GM23338 (cell line): ENCODE measurements around the gene BCKDHA. TPM values are rescaled to one million over a fixed set of nuclear protein-coding genes. Genes with fewer than 3 reads are reported as not detected.

Experiments
- ATAC-seq: fragments of 200-7000 bp; cut with Tn5 transposase; 3 replicates; pipeline ENCODE4 v1.9.1; 2020
- DNase-seq: peaks from one replicate; pipeline ENCODE4 v3.0.0-alpha.2; 2015; ENCODE audit warnings: low spot score
- H2AFZ ChIP-seq: fragments of 200-600 bp; sonication (generic); 2 replicates; pipeline ENCODE4 v1.8.0; 2016; ENCODE audit warnings: antibody characterized with exemption, mild to moderate bottlenecking, moderate library complexity
- H3F3A ChIP-seq: fragments of 200-600 bp; sonication (generic); replicated peaks from 2 replicates; pipeline ENCODE4 v1.8.0; 2017; ENCODE audit warnings: antibody characterized with exemption, mixed run types, low read depth
- H3K27ac ChIP-seq: fragments of 200-600 bp; sonication (generic); 2 replicates; pipeline ENCODE4 v1.6.1; 2016; ENCODE audit warnings: low read depth
- H3K27me3 ChIP-seq: fragments of 200-600 bp; sonication (generic); 2 replicates; pipeline ENCODE4 v1.8.0; 2016; ENCODE audit warnings: mild to moderate bottlenecking, mixed run types, moderate library complexity; ENCODE audit not compliant: insufficient read depth
- H3K36me3 ChIP-seq: fragments of 200-600 bp; sonication (generic); 2 replicates; pipeline ENCODE4 v1.8.0; 2016; ENCODE audit warnings: mild to moderate bottlenecking; ENCODE audit not compliant: insufficient read depth
- H3K4me1 ChIP-seq: fragments of 200-600 bp; sonication (generic); 2 replicates; pipeline ENCODE4 v1.8.0; 2016; ENCODE audit warnings: mild to moderate bottlenecking, moderate library complexity; ENCODE audit not compliant: insufficient read depth
- H3K4me2 ChIP-seq: fragments of 200-600 bp; sonication (generic); 2 replicates; pipeline ENCODE4 v1.7.1; 2017; ENCODE audit warnings: mixed run types
- H3K4me3 ChIP-seq: fragments of 200-600 bp; sonication (generic); 2 replicates; pipeline ENCODE4 v1.6.1; 2016; ENCODE audit warnings: mixed run types
- H3K79me2 ChIP-seq: fragments of 200-600 bp; sonication (generic); replicated peaks from 2 replicates; pipeline ENCODE4 v1.8.0; 2017; ENCODE audit warnings: mild to moderate bottlenecking; ENCODE audit not compliant: insufficient read depth
- H3K9me2 ChIP-seq: fragments of 200-600 bp; sonication (generic); 2 replicates; pipeline ENCODE4 v1.8.0; 2017; ENCODE audit not compliant: insufficient read depth
- H4K20me1 ChIP-seq: fragments of 200-600 bp; sonication (generic); replicated peaks from 2 replicates; pipeline ENCODE4 v1.8.0; 2017; ENCODE audit warnings: mild to moderate bottlenecking; ENCODE audit not compliant: insufficient read depth
- H3K27ac Mint-ChIP-seq: 2 replicates; pipeline ENCODE4 v1.8.0; 2020; ENCODE audit warnings: inconsistent platforms, mild to moderate bottlenecking, moderate library complexity, mixed read lengths
- H3K27me3 Mint-ChIP-seq: 3 replicates; pipeline ENCODE4 v1.8.0; 2022; ENCODE audit warnings: low read depth, mild to moderate bottlenecking, moderate library complexity, mixed read lengths, inconsistent platforms; ENCODE audit not compliant: insufficient read depth, poor library complexity
- H3K36me3 Mint-ChIP-seq: 3 replicates; pipeline ENCODE4 v1.8.0; 2021; ENCODE audit warnings: low read depth, mild to moderate bottlenecking, inconsistent platforms, moderate library complexity, mixed read lengths
- H3K4me1 Mint-ChIP-seq: 3 replicates; pipeline ENCODE4 v1.8.0; 2020; ENCODE audit warnings: mild to moderate bottlenecking, inconsistent platforms, mixed read lengths
- H3K4me3 Mint-ChIP-seq: 3 replicates; pipeline ENCODE4 v1.8.0; 2021; ENCODE audit warnings: moderate library complexity, mild to moderate bottlenecking, inconsistent platforms, mixed read lengths
- H3K9me3 Mint-ChIP-seq: 3 replicates; pipeline ENCODE4 v1.8.0; 2020; ENCODE audit warnings: moderate library complexity, mild to moderate bottlenecking, inconsistent platforms, mixed read lengths
- CREB1 ChIP-seq: fragments of 250-450 bp; sonication (Bioruptor Pico); IDR thresholded peaks from 2 replicates; pipeline ENCODE4 v1.5.0; 2020; ENCODE audit warnings: low read depth, mild to moderate bottlenecking, moderate library complexity
- EZH2 ChIP-seq: fragments of 200-600 bp; sonication (generic); IDR thresholded peaks from one replicate; pipeline ENCODE4 v1.8.0; 2017; ENCODE audit warnings: antibody characterized with exemption, mild to moderate bottlenecking, low read depth; ENCODE audit not compliant: unreplicated experiment
- JUNB ChIP-seq: IDR thresholded peaks from one replicate; pipeline ENCODE4 v1.6.1; 2016; ENCODE audit warnings: antibody characterized with exemption; ENCODE audit not compliant: unreplicated experiment
- NANOG ChIP-seq: IDR thresholded peaks from 2 replicates; pipeline ENCODE4 v1.6.1; 2016; ENCODE audit warnings: antibody characterized with exemption, borderline replicate concordance
- POLR2AphosphoS5 ChIP-seq: IDR thresholded peaks from 2 replicates; pipeline ENCODE4 v1.6.1; 2016; ENCODE audit warnings: antibody characterized with exemption, low read depth
- REST ChIP-seq: IDR thresholded peaks from one replicate; pipeline ENCODE4 v1.6.1; 2018; ENCODE audit warnings: antibody characterized with exemption; ENCODE audit not compliant: unreplicated experiment
- STAT1 ChIP-seq: IDR thresholded peaks from one replicate; pipeline ENCODE4 v1.6.1; 2016; ENCODE audit warnings: antibody characterized with exemption; ENCODE audit not compliant: unreplicated experiment
- ZNF114 ChIP-seq: fragments of 250-450 bp; sonication (Bioruptor Pico); IDR thresholded peaks from 2 replicates; pipeline ENCODE4 v1.5.0; 2020; ENCODE audit warnings: mild to moderate bottlenecking, moderate library complexity
- polyA plus RNA-seq: library from polyadenylated mRNA; unstranded; fragments of >200 nt; fragmentation: Nextera tagmentation; extraction: Ambion mirVana; gene quantifications from 2 replicates; pipeline ENCODE4 v1.2.1, GENCODE V29; 2016
- total RNA-seq: library from RNA; depleted of rRNA; stranded (reverse); fragments of >200 nt; shearing (Covaris generic); gene quantifications from 2 replicates; pipeline ENCODE4 v1.2.3, GENCODE V29; 2014
- TF ChIP-seq, protein P1 (sequence below), 2 experiments: fragments of 200-600 bp in 1 of 2; sonication (generic) in 1 of 2; conservative IDR thresholded peaks; 2 replicates each; pipeline versions ENCODE4 v1.5.1 to v1.6.1; 2016 to 2017; ENCODE audit warnings: antibody characterized with exemption in 2 of 2, low read depth in 2 of 2, mild to moderate bottlenecking in 2 of 2, moderate library complexity in 1 of 2
- TF ChIP-seq, protein P2 (sequence below): fragments of 250-450 bp; sonication (Bioruptor Pico); IDR thresholded peaks from 2 replicates; pipeline ENCODE4 v1.5.0; 2020; ENCODE audit warnings: mild to moderate bottlenecking, moderate library complexity
- TF ChIP-seq, protein P3 (sequence below): IDR thresholded peaks from 2 replicates; pipeline ENCODE4 v1.6.1; 2016; ENCODE audit warnings: antibody characterized with exemption

Gene BCKDHA
- total and polyA plus RNA-seq, 2 experiments from 2014 or later = 15.0 to 42.4 TPM

GRCh38 chr19:41427647-41428480, 30.2 kb downstream of the BCKDHA start (continued):
- TF ChIP-seq CREB1 (CRISPR knock-in tag) = no peak
- no peak for TF ChIP-seq NANOG
- no peak for TF ChIP-seq STAT1

GRCh38 chr19:41428481-41428859, 30.9 kb downstream of the BCKDHA start:
- Histone ChIP-seq H3K27ac (no peak overlapping the region), H4K20me1 (no peaks in the 10 kb centered on the region; the same call in 1 of the 2 replicates), H3F3A (0 out of 2 replicates have a peak, but pooled peaks cover 12% of the 10 kb centered on the region), H3K79me2 (no peaks in the 10 kb centered on the region), H3K9me2 (no peaks in the 10 kb centered on the region), H2AFZ (no peak overlapping the region), H3K4me2 (peak overlapping the region; percentile 95), H3K4me1 (peaks cover 12% of the 10 kb centered on the region), H3K36me3 (no peaks in the 10 kb centered on the region), H3K27me3 (no peaks in the 10 kb centered on the region), H3K4me3 (peak overlapping the region; percentile 68)
- peaks cover 18% of the 10 kb centered on the region for H3K4me1 Mint-ChIP-seq
- H3K4me3 Mint-ChIP-seq = peak overlapping the region; percentile 76
- peak overlapping the region; percentile 16; the same call in 1 of the 2 replicates for H3K27ac Mint-ChIP-seq
- ATAC-seq = no peak
- peaks cover 28% of the 10 kb centered on the region for H3K36me3 Mint-ChIP-seq
- peaks cover 16% of the 10 kb centered on the region for H3K27me3 Mint-ChIP-seq
- DNase-seq = no peak
- no peaks in the 10 kb centered on the region; the same call in 2 of the 3 replicates for H3K9me3 Mint-ChIP-seq
- TF ChIP-seq, protein P1, sequence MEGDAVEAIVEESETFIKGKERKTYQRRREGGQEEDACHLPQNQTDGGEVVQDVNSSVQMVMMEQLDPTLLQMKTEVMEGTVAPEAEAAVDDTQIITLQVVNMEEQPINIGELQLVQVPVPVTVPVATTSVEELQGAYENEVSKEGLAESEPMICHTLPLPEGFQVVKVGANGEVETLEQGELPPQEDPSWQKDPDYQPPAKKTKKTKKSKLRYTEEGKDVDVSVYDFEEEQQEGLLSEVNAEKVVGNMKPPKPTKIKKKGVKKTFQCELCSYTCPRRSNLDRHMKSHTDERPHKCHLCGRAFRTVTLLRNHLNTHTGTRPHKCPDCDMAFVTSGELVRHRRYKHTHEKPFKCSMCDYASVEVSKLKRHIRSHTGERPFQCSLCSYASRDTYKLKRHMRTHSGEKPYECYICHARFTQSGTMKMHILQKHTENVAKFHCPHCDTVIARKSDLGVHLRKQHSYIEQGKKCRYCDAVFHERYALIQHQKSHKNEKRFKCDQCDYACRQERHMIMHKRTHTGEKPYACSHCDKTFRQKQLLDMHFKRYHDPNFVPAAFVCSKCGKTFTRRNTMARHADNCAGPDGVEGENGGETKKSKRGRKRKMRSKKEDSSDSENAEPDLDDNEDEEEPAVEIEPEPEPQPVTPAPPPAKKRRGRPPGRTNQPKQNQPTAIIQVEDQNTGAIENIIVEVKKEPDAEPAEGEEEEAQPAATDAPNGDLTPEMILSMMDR (conservative IDR thresholded peaks at IDR 0.05; ENCODE audit: low read depth in 2 of 2) = no peak; a peak in 1 of 4 replicates
- no peak for TF ChIP-seq EZH2
- no peak for TF ChIP-seq STAT1
- no peak for TF ChIP-seq CREB1 (CRISPR knock-in tag)
- TF ChIP-seq POLR2AphosphoS5 = no peak
- no peak for TF ChIP-seq NANOG
- TF ChIP-seq, protein P2, sequence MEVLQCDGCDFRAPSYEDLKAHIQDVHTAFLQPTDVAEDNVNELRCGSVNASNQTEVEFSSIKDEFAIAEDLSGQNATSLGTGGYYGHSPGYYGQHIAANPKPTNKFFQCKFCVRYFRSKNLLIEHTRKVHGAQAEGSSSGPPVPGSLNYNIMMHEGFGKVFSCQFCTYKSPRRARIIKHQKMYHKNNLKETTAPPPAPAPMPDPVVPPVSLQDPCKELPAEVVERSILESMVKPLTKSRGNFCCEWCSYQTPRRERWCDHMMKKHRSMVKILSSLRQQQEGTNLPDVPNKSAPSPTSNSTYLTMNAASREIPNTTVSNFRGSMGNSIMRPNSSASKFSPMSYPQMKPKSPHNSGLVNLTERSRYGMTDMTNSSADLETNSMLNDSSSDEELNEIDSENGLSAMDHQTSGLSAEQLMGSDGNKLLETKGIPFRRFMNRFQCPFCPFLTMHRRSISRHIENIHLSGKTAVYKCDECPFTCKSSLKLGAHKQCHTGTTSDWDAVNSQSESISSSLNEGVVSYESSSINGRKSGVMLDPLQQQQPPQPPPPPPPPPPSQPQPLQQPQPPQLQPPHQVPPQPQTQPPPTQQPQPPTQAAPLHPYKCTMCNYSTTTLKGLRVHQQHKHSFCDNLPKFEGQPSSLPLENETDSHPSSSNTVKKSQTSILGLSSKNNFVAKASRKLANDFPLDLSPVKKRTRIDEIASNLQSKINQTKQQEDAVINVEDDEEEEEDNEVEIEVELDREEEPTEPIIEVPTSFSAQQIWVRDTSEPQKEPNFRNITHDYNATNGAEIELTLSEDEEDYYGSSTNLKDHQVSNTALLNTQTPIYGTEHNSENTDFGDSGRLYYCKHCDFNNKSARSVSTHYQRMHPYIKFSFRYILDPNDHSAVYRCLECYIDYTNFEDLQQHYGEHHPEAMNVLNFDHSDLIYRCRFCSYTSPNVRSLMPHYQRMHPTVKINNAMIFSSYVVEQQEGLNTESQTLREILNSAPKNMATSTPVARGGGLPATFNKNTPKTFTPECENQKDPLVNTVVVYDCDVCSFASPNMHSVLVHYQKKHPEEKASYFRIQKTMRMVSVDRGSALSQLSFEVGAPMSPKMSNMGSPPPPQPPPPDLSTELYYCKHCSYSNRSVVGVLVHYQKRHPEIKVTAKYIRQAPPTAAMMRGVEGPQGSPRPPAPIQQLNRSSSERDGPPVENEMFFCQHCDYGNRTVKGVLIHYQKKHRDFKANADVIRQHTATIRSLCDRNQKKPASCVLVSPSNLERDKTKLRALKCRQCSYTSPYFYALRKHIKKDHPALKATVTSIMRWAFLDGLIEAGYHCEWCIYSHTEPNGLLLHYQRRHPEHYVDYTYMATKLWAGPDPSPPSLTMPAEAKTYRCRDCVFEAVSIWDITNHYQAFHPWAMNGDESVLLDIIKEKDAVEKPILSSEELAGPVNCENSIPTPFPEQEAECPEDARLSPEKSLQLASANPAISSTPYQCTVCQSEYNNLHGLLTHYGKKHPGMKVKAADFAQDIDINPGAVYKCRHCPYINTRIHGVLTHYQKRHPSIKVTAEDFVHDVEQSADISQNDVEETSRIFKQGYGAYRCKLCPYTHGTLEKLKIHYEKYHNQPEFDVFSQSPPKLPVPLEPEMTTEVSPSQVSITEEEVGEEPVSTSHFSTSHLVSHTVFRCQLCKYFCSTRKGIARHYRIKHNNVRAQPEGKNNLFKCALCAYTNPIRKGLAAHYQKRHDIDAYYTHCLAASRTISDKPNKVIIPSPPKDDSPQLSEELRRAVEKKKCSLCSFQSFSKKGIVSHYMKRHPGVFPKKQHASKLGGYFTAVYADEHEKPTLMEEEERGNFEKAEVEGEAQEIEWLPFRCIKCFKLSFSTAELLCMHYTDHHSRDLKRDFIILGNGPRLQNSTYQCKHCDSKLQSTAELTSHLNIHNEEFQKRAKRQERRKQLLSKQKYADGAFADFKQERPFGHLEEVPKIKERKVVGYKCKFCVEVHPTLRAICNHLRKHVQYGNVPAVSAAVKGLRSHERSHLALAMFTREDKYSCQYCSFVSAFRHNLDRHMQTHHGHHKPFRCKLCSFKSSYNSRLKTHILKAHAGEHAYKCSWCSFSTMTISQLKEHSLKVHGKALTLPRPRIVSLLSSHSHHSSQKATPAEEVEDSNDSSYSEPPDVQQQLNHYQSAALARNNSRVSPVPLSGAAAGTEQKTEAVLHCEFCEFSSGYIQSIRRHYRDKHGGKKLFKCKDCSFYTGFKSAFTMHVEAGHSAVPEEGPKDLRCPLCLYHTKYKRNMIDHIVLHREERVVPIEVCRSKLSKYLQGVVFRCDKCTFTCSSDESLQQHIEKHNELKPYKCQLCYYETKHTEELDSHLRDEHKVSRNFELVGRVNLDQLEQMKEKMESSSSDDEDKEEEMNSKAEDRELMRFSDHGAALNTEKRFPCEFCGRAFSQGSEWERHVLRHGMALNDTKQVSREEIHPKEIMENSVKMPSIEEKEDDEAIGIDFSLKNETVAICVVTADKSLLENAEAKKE (CRISPR knock-in tag) = no peak
- no peak for TF ChIP-seq ZNF114
- no peak for TF ChIP-seq REST
- TF ChIP-seq JUNB = no peak
- TF ChIP-seq, protein P3, sequence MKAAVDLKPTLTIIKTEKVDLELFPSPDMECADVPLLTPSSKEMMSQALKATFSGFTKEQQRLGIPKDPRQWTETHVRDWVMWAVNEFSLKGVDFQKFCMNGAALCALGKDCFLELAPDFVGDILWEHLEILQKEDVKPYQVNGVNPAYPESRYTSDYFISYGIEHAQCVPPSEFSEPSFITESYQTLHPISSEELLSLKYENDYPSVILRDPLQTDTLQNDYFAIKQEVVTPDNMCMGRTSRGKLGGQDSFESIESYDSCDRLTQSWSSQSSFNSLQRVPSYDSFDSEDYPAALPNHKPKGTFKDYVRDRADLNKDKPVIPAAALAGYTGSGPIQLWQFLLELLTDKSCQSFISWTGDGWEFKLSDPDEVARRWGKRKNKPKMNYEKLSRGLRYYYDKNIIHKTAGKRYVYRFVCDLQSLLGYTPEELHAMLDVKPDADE = no peak
